Measurements from ENCODE around the gene MYZAP.

MYZAP gene

GRCh38 chr15:57591822-57592367 lies at the start of gene MYZAP:
Gene MYZAP (plus strand): TSS chr15:57591904. CDS start chr15:57592035, 131 bp downstream.
- no peak for TF ChIP-seq CTCF (IDR thresholded peaks at IDR 0.05; ENCODE audit: insufficient read depth, low read length, missing control alignments)
- ChIA-PET CTCF (no interaction called here), POLR2A (no interaction called here)
- peak within 1 kb of the TSS; percentile 36 for H3K4me3 ChIP-seq (ENCODE audit: low read depth, low read length)
- no peak for DNase-seq (ENCODE audit: low read depth, low spot score)

DNA sequence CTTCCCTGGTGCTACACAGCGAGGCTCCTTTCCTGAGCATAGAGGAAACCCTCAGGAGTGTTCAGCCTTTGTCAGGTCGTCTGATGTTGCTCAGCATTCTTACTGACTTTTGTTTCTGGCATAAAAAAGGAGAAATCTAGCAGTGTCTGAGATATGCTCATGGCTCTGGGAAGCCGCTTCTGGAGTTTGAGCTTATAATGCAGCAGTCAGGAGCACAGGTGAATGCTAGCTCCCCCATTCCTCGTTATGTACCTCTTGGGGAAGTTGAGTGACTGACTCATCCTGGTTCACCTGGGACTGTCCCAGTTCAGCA lies 49.2 kb upstream of the MYZAP start:
- TF ChIP-seq CTCF (IDR thresholded peaks at IDR 0.05; ENCODE audit: insufficient read depth, low read length, missing control alignments) = no peak
- no peak for DNase-seq (ENCODE audit: low read depth, low spot score)
- ChIA-PET CTCF (interaction anchor here (0.8 to 12.5 kb wide), 40 partner anchors 8 to 1051 kb away, joined by 3 to 254 read pairs (median 4); partner anchors contain the start of genes CGNL1 and TCF12), POLR2A (no interaction called here)
- no peak overlapping the region for H3K4me3 ChIP-seq (ENCODE audit: low read depth, low read length)

- no peak for DNase-seq (ENCODE audit: low read depth, low spot score)
- CTCF ChIA-PET = interaction anchor here (1.2 to 12.5 kb wide), 7 partner anchors 10 to 1054 kb away, joined by 3 to 254 read pairs (median 8); no protein-coding TSS in a partner anchor
- no peak for TF ChIP-seq CTCF (IDR thresholded peaks at IDR 0.05; ENCODE audit: insufficient read depth, low read length, missing control alignments)
- no peak overlapping the region for H3K4me3 ChIP-seq (ENCODE audit: low read depth, low read length)
- POLR2A ChIA-PET = no interaction called here
Observed at GRCh38 chr15:57544848-57545480, 46.7 kb upstream of the MYZAP start.

GRCh38 chr15:57545995-57546394 lies 45.7 kb upstream of the MYZAP start:
- CTCF ChIA-PET = interaction anchor here (0.8 to 12.5 kb wide), 7 partner anchors 9 to 400 kb away, joined by 3 to 254 read pairs (median 4); no protein-coding TSS in a partner anchor

DNA sequence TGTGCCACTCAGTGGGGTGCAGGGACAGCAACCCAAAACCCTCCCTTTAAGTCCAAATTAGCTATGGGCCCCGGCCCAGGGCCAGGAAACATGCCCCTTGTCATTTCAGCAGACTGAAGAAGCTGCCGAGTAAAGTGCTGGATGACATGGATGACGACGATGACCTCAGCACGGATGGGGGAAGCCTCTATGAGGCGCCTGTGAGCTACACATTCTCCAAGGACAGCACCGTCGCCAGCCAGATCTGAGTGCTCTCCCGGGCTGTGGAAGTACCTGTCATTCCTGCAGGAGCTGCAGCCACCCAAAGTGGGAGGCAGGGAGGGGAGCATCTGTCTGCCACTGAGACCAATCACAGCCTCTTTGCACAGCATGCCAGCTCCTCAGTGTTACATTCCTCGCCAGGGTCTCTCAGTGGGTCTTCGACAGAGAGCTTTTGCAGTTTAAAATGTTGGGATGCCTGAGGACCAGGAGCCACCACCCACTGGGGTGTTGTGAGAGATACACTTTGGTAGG lies 44.4 kb upstream of the MYZAP start:
- CTCF ChIA-PET = interaction anchor here (1.0 to 12.5 kb wide), 6 partner anchors 10 to 401 kb away, joined by 3 to 254 read pairs (median 6); no protein-coding TSS in a partner anchor
- DNase-seq (ENCODE audit: low read depth, low spot score) = no peak
- POLR2A ChIA-PET = no interaction called here
- TF ChIP-seq CTCF (IDR thresholded peaks at IDR 0.05; ENCODE audit: insufficient read depth, low read length, missing control alignments) = no peak
- H3K4me3 ChIP-seq (ENCODE audit: low read depth, low read length) = no peak overlapping the region

More at GRCh38 chr15:57545995-57546394, 45.7 kb upstream of the MYZAP start:
- TF ChIP-seq CTCF (IDR thresholded peaks at IDR 0.05; ENCODE audit: insufficient read depth, low read length, missing control alignments) = no peak
- no peak overlapping the region for H3K4me3 ChIP-seq (ENCODE audit: low read depth, low read length)
- POLR2A ChIA-PET = no interaction called here
- DNase-seq (ENCODE audit: low read depth, low spot score) = no peak

DNA sequence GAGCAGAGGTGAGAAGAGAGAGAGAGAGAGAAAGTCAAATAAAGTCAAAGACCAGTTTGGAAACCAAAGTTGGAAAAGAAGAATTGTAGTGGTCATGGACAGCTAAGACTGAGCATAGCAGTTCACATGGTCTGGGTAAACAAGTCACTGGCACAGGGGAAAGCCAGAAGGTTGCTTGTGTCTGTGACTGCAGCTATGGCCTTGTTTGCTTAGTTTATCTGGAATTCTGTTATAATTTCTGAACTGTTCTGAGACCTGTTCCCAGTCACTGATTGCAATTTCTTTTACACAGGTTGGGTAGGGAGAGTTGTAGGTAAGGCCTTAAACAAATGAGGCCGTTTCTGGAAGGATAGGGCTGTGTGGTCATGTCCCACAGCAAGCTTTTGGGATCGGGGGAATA lies 43.4 kb upstream of the MYZAP start:
- no peak overlapping the region for H3K4me3 ChIP-seq (ENCODE audit: low read depth, low read length)
- ChIA-PET POLR2A (no interaction called here), CTCF (interaction anchor here (0.6 to 12.5 kb wide), 7 partner anchors 12 to 402 kb away, joined by 3 to 254 read pairs (median 6); no protein-coding TSS in a partner anchor)
- no peak for DNase-seq (ENCODE audit: low read depth, low spot score)
- no peak for TF ChIP-seq CTCF (IDR thresholded peaks at IDR 0.05; ENCODE audit: insufficient read depth, low read length, missing control alignments)
